IPS-NIHi11 (cell line): ENCODE measurements around the gene ASXL2.

Experiments used
- DNase-seq: peaks from one replicate; pipeline ENCODE4 v3.0.0; 2012; ENCODE audit warnings: mixed read lengths, low spot score

Gene ASXL2

DNA sequence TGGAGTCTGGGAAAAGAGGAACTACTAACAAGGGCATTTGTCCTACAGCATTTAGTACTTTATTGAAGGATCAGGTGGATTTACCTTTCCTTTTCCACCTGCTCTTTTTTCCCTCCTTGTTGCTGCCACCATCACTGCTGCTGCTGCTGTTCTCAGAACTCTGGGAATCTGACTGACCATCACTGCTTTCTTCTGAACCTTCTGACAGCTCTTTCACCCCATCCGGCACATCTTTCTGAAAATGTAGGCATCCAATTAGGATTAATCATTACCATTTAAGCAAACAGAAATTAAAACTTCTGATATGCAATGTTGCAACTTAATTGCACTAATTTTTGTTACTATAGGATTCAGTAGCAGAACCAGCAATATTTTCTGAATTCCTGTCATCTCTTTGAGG is 79.0 kb downstream of the ASXL2 start:
- DNase-seq: no peak

DNA sequence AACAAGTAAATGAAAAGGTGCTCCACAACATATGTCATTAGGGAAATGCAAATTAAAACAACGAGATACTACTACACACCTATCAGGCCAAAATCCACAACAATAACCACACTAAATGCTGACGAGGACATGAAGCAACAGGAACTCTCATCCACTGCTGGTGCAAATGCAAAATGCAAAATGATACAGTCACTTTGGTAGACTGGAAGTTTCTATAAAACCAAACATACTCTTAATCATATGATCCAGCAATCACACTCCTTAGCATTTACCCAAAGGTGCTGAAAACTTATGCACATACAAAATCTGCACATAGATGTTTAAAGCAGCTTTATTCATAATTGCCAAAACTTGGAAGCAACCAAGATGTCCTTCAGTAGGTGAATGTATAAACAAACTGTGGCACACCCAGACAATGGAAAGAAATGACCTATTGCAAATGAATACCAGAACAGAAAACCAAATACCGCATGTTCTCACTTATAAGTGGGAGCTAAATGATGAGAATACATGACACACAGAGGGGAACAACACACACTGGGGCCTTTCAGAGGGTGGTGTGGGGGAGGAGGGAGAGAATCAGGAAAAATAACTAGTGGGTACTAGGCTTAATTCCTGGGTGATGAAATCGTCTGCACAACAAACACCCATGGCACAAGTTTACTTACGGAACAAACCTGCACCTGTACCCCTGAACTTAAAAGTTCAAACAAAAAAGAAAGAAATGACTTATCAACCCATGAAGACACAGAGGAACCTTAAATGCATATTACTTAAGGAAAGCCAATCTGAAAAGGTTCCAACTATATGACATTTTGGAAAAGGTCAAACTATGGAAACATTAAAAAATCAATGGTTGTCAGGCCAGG is 80.4 kb downstream of the ASXL2 start:
- no peak for DNase-seq

DNA sequence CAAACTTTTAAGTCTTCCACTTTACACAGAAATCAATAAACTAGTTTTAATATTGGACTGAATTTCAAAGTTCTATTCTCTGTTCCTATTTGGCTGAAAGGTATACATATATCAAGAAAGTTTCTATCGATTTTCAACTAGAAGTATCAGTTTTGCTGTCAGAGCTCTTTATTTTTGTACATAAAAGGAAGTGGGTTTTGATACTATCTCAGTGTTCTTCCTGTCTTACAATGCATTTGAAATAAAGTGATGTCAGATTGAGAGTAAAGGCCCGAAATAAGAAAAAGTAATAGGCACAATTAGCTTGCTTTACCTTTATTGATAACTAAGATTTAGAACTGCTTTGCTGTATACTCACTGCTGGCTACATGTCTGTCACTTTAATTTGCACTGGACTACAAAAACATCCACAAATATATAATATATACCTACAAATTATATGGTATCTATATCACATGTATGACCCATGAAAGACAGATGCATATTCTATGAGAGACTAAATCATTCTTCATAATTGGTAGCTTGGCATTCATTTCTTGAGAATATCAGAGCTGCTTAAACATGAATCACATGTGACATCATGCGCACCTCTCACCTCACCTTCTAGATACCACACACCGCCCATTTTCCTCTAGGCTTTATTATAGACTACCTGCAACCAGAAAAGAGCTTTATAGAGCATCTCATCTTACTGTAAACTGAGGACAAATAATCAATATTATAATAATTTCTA is 83.6 kb downstream of the ASXL2 start:
- DNase-seq: no peak

DNA sequence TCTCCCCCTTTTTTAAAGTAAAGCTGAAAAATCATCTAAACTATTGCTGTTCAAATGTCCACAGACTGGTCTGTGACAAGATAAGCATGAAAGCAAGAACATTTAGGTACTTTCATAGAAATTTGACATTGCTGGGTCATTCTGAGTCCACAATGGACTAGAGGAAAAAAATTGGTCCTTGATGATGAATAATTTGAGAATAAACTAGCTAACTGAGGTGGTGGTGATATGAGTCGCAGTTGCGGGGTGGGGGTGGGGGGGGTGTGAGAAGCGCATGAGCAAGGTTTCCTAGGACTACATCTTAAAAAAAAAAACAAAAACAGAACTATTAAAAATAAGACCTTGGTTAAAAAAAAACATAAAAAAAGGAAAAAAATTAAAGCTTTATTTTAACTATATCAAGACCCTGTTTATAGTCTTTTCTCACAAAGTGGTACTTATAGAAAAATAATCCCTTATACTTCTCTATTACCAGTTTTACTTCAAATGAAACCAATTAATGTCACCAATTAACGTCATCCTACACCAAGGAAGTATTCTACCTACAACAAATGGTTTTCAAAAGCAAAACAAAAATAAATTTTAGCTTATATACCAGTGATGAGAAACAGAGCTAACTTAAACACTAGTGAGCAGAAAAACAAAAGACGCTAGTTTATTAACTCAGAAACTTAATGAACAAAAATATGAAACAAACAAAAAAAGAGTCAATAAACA is 88.1 kb downstream of the ASXL2 start:
- DNase-seq: no peak

DNA sequence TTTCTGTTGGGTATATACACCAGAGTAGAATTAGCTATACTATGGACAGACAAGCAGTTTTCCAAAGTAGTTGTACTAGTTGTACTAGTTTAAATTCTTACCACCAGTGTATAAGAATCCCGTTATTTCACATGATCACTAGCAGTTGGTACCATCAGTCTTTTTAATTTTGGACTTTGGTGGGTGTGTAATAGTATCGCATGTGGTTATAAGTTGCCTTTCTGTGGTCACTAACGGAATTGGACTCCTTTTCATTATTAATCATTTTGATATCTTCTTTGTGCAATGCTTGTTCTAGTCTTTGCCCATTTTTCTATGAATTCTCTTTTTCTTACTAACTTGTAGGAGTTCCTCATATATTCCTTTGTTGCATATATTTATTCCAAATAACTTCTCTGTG is 89.8 kb downstream of the ASXL2 start:
- no peak for DNase-seq

DNA sequence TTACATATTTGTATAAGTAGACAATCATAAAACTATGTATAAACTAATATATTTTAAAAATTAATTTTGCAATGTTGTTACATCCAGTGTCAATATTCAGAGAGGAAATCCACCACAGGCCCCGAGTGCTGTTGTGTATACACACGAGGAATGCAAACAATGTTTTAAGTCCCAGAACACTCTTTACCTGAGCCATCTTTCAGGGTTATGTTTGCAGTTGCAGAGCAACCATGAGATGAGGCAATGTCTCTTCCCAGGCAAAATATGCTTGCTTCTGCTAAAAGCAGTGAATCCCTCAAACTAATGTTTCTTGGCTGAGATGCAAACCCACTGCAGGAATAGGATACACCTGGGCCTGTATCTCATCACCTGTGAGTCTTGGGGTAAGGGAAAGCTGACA is 91.3 kb downstream of the ASXL2 start:
- DNase-seq: no peak

DNA sequence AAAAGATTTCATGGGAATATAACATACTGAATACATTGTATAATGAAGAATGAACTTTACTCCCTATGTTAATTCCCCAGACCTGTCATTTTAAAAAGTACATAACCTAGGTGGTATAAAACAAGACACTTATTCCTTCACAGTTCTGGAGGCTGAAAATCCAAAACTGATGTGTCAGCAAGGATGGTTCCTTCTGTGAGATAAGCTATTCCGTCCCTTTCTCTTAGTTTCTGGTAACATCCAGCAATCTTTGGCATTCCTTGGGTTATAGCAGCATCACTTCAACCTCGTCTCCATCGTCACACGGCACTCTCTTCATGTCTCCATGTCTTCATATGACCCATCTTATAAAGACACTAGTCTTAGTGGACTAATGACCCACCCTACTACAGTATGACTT is 93.9 kb downstream of the ASXL2 start:
- DNase-seq: no peak

DNA sequence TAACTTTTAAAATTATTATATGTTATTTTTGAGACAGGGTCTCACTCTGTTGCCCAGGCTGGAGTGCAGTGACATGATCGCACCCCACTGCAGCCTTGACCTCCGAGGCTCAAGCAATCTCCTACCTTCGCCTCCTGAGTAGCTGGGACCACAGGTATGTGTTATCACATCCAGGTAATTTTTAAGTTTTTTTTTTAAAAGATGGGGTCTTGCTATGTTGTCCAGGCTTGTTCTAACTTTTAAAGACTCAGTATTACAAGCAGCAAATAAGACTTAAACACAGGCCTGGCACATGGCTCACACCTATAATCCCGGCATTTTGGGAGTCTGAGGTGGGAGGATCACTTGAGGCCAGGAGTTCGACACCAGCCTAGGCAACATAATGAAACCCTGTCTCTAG is 101.2 kb downstream of the ASXL2 start:
- no peak for DNase-seq

DNA sequence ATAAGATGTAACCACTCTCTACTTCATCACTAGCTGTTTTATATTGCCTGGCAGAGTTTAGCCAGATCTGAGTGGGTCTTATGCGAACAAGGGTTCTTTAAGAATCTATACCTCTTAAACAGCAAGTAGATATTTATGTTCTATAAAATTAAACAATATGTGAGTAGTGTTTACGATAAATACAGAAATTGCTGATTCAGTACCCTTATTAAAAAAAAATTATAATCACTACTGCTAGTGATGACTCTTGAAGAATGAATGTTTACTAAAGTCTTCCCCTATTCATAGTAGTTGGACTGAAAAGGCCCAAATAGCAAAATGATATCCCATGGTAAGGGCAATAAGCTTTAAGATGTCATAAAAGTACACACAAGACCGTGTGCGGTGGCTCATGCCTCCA is 106.2 kb downstream of the ASXL2 start:
- DNase-seq: no peak

DNA sequence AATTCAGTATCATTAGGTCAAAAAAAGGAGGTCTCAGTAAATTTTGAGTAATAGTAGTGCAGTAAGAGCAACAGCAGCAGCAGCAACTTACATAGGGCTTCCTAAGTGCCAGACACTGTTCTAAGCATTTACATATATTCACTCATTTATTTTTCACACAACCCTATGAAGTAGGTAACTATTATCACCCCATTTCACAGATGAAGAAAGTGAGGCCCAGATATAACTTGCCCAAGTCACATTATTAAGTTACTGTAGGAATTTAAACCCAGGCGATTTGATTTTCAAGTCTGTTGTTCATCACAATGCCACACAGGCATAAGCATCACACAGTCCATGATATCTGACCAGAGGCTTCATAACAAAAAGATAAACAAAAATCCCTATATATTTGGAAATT is 114.7 kb downstream of the ASXL2 start:
- DNase-seq: no peak

DNA sequence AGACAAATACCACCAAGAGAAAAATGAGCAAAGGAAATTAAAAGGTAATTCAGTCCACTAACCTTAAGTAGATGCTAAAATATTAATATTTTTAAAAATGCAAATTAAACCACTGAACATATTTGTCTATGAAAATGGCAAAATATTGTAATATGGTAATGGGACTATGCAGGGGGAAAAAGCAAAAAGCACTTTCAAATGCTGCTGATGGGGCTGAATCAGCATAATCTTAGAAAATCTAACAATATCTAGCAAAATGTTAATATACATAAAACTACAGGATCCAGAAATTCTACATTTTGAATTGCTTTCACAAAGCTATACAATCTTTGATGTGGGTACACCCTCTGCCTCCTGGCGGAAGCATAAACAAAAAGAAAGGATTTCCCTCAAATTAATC is 118.0 kb downstream of the ASXL2 start:
- DNase-seq: no peak

DNA sequence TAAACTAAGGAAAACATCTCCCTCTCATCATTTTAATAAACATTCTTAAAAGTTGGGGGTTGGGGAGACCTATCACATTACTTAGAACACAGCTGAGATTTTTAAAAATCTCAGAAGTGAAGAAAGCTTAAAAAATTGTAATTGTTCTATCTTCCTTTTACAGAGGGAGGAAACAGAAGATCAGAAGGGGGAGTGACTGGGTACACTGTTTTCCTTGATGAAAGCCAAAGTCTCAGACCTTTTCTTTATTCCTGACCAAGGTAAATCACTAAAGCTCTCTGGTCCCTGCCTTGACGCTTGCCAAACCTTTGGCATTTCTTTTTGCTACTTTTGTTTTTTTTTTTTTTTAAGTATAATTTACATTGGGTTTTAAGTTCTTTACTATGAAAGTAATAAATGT is 119.9 kb downstream of the ASXL2 start:
- DNase-seq: no peak

DNA sequence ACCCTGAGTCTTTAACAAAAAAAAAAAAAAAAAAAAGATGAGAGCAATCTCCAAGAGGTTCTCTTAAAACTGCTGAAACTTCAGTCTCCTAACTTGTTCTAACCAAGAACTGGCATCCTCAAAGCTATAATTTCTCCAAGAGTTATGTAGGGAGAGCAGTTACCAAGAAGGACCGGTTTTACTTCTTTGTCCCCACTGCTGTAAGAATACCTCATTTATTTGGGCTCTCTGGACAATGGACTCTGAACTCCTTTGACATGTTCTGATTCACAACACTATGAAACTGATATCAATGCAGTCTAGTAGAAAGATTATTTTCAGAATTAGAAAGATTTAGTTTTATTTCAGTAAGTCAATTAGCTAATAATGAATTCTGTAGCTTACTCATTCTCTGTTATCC is 120.4 kb downstream of the ASXL2 start:
- peak; percentile 34 for DNase-seq

DNA sequence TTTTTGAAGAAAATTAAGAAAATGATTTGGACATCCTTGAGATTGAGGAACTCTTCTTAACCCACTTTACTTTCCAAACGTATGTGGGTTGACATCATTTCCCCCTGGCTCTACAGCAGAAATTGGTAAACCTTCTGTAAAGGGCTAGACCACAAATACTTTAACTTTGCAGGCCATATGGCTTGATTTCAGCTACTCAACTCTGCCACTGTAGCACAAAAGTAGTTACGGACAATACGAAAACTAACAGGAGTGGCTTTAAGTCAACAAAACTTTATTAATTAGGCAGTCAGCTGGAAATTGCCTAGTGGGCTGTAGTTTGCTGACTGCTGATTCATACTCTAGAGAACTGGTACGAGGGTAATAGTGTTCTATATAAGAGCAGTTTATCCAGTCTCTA is 121.8 kb downstream of the ASXL2 start:
- DNase-seq: no peak

DNA sequence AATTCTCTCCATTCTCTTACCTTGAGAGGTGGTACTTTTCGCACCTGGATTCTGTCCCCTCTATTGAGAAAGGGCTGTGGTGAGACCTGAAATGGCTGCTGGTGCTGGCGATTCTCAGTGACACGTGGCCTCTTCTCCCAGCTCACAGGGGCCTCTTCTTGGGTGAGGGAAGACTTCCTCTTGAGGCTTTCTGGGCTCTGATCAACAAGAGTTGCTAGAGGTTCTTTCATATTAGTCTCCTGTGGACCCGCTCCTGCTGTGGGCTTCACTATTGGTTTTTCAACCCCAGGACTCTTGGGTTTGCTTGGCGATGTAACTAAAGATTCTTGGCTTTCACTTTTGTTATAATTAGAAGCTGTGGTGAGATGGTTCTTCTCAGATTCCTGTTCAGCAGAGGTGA is 128.6 kb downstream of the ASXL2 start:
- no peak for DNase-seq

DNA sequence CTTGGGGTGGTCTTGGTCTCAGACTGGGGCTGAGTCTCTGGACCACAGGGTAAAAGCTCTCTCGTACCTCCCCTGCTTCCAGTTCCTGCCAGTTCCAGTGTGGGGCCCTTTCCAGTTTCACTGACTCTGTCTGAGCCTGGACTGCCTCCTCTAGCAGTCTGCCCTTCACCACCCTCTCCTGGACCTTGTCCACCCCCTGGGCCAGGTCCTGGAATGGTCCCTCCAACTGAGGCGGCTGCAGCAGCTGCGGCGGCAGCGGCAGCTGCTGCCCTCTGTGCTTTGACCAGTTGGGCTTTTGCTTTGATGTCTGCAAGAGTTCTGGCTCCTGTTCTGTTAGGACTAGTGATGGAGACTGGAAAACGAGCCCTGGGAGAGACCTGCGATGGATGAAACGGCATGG is 134.2 kb downstream of the ASXL2 start:
- no peak for DNase-seq

DNA sequence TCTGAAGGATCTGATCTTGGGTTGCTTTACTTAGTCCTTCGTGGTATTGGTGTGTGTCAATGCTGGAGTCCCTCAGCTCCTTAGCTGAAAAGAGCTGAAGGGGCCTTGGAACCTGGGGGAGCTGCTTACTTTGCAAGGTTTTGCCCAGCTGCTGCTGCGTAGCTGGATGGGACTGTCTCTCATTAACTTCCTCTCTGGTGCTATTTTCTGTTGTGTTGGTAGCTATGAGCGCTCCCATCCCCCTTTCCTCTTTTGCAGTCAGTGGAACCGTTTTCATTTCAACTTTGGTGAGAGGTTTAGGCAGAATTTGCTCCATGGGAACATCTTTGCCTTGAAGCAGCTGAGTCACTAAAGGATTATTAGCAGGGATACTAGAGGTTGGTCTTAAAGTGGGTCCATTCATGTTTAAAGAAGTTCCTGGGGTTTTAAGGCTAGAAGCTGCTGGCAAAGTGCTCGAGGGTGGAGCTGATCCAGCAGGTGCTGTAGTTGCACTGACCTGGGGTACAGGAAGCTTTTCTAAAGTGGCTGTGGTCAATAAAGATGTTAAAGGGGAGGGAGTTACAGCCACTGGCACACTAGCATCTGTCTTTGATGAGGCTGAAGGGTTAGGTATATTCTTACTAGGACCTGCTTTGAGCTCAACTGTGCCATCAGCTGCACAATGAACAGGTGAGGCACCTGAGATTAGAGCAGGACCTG is 135.0 kb downstream of the ASXL2 start:
- DNase-seq: no peak

DNA sequence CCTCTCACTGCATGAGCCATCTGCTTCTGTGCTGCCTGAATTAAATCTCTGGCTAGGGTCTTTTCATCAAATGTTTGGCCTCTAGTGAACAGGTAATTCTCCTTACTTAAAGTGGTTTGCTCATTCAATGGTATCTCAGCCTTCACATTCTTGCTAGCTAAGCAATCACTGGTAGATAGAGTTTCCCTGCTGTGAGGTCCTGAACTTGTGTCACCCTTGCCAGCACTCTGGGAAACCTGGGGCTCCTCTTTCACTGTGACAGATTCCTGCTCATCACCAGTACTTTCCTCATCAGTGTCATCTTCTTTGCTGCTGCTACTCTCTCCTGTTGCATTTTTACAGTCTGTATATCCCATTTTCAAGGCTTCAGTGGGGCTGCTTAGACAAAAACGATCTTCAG is 135.8 kb downstream of the ASXL2 start:
- no peak for DNase-seq

DNA sequence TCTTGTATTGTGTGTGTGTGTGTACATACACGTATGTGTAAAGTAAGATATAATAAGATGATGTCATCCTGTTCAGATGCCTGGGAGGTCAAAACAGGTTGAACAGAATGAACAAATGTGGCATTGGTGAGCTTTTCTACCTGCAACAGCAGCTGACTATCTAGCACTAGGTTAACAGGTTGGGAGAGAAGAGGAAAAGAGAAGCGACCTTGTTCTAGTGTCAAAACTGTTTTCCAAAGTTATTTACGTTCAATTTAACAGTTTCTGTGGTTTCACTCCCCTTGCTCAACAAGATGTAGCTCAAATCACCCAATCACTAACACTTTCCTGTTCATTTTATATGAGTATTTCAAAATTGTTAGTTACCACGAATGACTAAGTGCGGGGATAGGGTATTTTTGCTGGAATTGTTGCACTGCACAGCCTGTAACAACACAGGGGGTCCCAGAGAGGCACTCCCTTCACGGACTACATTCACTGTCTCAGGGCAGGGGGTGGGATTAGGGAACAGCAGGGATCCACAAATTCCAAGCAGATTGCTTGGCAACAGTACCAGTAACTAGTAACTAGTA is 137.4 kb downstream of the ASXL2 start:
- peak; percentile 52 for DNase-seq

DNA sequence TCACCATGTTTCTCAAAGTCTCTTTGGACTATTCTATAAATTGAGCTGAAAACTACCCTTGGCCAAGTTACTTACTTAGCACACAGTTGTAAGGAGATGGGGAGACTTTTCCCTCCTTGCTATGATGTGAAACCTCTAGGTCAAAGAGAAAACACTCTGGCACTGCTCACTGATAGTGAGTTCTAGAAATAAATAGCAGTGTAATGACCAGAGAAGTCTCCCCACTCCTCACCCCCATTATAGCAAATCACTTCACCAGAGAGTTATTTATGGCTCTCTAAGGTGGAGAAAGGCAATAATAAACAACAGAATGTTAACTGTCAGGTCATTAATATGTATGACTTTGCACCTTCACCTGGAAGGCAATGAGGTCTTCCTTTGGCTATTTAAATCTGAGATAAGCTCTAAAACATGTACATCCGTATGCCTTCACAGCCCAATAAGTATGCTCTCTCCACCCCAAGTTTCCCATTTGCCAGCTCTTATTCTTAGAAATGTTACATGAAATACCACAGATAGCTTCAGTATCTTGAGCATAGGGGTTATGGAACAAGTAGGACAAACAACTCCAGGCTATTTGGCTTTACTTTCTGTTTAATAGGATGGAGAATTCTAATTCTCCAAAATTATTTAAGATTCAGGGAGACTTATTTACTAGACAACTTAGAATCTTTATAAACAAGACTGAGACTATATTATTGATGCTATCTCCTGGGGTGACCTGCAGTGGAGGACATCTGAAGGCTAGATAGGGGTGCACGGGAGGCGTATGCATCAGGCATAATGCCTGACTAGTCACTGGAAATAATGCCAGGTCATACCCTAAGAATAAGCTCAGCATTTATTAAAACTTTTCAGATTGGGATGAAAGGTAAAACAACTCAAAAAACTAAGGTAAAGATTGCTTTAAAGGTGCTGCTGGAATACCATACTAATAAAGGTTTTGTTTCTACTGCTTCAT is 139.6 kb downstream of the ASXL2 start:
- no peak for DNase-seq
